ENCODE results near the gene CARNS1. TPM values are rescaled to one million over a fixed set of nuclear protein-coding genes. Genes with fewer than 3 reads are reported as not detected.

Gene CARNS1
- total and polyA plus RNA-seq, 2 of the 13 experiments (the other 11 are each of a cell fraction or from before 2014, with no cell fraction given), result not detected

GRCh38 chr11:67428052-67429001 is 12.8 kb downstream of the CARNS1 start, which contains the start of gene RPS6KB2 (continued):
- 0 out of 2 replicates have a peak, but pooled peaks have one; percentile 36 for TF ChIP-seq ZBTB33 (CRISPR knock-in tag; IDR thresholded peaks at IDR 0.05)
- no peak for TF ChIP-seq ZNF33B (CRISPR knock-in tag; IDR thresholded peaks at IDR 0.05)
- peak; percentile 75; the same call in 1 of the 2 replicates for TF ChIP-seq FOXJ3 (CRISPR knock-in tag; IDR thresholded peaks at IDR 0.05; ENCODE audit: borderline replicate concordance)
- no peak for TF ChIP-seq ZBTB40 (IDR thresholded peaks at IDR 0.05)
- peak; percentile 54; the same call in 1 of the 2 replicates for TF ChIP-seq ZBTB40 (CRISPR knock-in tag; IDR thresholded peaks at IDR 0.05)
